C4-2B (cell line): Measurements from ENCODE around the gene HS6ST3.

Source experiments
- CTCF ChIP-seq: fragments of 450-650 bp; conservative IDR thresholded peaks from 2 replicates; pipeline ENCODE4 v1.5.1; 2017; ENCODE audit warnings: mild to moderate bottlenecking
- ZFX ChIP-seq: fragments of 450-650 bp; IDR thresholded peaks from 2 replicates; pipeline ENCODE4 v1.6.1; 2017

- no peak for TF ChIP-seq CTCF
- no peak for TF ChIP-seq ZFX
Observed at GRCh38 chr13:96662036-96662435, 572.1 kb downstream of the HS6ST3 start.
